Type B pancreatic cell (in vitro differentiated cells): ENCODE data around the gene HMOX2. TPM values are rescaled to one million over a fixed set of nuclear protein-coding genes. Genes with fewer than 3 reads are reported as not detected.

Source experiments
- DNase-seq: peaks from one replicate; pipeline ENCODE4 v3.0.0; 2021; ENCODE audit warnings: mixed read lengths; ENCODE audit not compliant: unreplicated experiment; ENCODE audit errors: extremely low spot score
- H3K27ac Mint-ChIP-seq: 2 replicates; pipeline ENCODE4 v1.8.0; 2021; ENCODE audit warnings: mild to moderate bottlenecking, mixed read lengths
- H3K27me3 Mint-ChIP-seq: 2 replicates; pipeline ENCODE4 v1.8.0; 2021; ENCODE audit warnings: mixed read lengths
- H3K36me3 Mint-ChIP-seq: 2 replicates; pipeline ENCODE4 v1.8.0; 2021; ENCODE audit warnings: mixed read lengths
- H3K4me1 Mint-ChIP-seq: one replicate; pipeline ENCODE4 v1.8.0; 2021; ENCODE audit warnings: mixed read lengths; ENCODE audit not compliant: unreplicated experiment
- H3K4me3 Mint-ChIP-seq: 2 replicates; pipeline ENCODE4 v1.8.0; 2021; ENCODE audit warnings: mild to moderate bottlenecking, mixed read lengths
- H3K9me3 Mint-ChIP-seq: 2 replicates; pipeline ENCODE4 v1.8.0; 2021; ENCODE audit warnings: mixed read lengths
- total RNA-seq: library from RNA; stranded (reverse); gene quantifications from 2 replicates; pipeline ENCODE4 v1.2.1, GENCODE V29; 2021; ENCODE audit warnings: low replicate concordance
- TF ChIP-seq, protein P1 (sequence below): fragments of 200-600 bp; sonication (generic); conservative IDR thresholded peaks from 2 replicates; pipeline ENCODE4 v1.5.0; 2021; ENCODE audit warnings: antibody characterized with exemption, mild to moderate bottlenecking

Gene HMOX2
- total RNA-seq, 1 donor from 2014 or later, result 46.2 TPM

DNA sequence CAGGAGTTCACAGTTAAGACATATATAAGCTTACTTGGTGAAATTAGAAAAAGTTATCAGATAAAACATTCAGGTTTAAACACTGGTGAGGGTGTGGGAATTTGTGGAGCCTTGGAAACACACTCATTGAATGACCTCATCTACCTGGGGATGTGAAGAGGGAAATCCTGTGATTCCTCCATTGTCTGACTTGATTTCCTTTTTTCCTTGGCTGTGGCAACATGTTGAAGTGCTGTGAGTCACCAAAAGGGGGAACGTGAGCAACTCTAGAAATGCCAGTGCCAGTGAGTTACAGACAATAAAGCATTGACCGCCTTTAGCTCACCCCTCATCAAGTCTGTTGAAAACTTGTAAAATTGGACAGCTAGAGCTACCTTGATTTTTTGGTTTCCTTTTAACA, 1.8 kb downstream of the HMOX2 start:
- Mint-ChIP-seq H3K36me3 (peaks cover 9% of the 10 kb centered on the region), H3K9me3 (peaks cover 3% of the 10 kb centered on the region), H3K4me3 (peak overlapping the region; percentile 84), H3K27ac (peak overlapping the region; percentile 25), H3K27me3 (no peaks in the 10 kb centered on the region), H3K4me1 (peaks cover 27% of the 10 kb centered on the region)
- TF ChIP-seq, protein P1, sequence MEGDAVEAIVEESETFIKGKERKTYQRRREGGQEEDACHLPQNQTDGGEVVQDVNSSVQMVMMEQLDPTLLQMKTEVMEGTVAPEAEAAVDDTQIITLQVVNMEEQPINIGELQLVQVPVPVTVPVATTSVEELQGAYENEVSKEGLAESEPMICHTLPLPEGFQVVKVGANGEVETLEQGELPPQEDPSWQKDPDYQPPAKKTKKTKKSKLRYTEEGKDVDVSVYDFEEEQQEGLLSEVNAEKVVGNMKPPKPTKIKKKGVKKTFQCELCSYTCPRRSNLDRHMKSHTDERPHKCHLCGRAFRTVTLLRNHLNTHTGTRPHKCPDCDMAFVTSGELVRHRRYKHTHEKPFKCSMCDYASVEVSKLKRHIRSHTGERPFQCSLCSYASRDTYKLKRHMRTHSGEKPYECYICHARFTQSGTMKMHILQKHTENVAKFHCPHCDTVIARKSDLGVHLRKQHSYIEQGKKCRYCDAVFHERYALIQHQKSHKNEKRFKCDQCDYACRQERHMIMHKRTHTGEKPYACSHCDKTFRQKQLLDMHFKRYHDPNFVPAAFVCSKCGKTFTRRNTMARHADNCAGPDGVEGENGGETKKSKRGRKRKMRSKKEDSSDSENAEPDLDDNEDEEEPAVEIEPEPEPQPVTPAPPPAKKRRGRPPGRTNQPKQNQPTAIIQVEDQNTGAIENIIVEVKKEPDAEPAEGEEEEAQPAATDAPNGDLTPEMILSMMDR, result peak; percentile 55
- no peak for DNase-seq

DNA sequence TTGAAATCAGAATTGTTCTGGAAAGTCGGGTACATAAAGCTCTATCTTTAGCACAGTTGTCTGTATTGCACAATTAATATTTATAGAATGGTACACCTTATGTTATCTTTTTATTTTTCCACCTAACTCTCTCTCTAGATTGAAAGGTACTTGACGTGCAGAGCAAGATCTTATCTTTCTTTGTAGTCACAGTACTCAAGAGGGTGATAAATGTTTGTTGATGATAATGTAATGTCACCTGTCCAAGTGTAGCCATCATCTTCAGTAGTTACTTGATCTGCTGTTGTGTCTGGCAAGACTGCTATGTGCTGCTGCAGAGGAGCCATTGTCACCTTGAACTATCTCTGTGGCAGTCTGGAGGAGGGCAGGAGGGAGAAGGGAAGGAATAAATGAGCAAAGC, 5.3 kb downstream of the HMOX2 start:
- Mint-ChIP-seq H3K27me3 (no peaks in the 10 kb centered on the region), H3K9me3 (no peaks in the 10 kb centered on the region), H3K27ac (peak overlapping the region; percentile 3), H3K4me1 (peaks cover 14% of the 10 kb centered on the region), H3K4me3 (no peak overlapping the region), H3K36me3 (peaks cover 6% of the 10 kb centered on the region)
- no peak for DNase-seq
- TF ChIP-seq, protein P1, result no peak

DNA sequence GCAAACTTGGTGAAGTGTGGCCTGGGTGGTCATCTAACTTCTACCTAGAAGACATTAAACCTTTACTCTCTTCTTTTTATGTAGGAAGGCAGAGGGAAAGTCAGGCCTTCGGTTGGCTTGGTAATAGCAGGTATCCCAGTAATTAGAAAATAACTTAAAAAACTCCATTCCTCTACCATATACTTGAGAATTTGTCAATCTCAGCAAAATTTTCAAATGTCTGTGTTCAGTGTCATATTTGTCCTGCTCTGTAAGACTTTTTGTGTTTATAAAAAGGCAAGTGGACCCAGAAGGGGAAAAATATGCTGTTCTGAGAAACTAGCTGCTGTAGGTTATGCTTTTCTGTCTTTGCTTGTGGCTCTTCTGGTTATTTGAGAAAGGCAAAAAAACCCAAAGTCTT, 5.8 kb downstream of the HMOX2 start:
- TF ChIP-seq, protein P1, result no peak

DNA sequence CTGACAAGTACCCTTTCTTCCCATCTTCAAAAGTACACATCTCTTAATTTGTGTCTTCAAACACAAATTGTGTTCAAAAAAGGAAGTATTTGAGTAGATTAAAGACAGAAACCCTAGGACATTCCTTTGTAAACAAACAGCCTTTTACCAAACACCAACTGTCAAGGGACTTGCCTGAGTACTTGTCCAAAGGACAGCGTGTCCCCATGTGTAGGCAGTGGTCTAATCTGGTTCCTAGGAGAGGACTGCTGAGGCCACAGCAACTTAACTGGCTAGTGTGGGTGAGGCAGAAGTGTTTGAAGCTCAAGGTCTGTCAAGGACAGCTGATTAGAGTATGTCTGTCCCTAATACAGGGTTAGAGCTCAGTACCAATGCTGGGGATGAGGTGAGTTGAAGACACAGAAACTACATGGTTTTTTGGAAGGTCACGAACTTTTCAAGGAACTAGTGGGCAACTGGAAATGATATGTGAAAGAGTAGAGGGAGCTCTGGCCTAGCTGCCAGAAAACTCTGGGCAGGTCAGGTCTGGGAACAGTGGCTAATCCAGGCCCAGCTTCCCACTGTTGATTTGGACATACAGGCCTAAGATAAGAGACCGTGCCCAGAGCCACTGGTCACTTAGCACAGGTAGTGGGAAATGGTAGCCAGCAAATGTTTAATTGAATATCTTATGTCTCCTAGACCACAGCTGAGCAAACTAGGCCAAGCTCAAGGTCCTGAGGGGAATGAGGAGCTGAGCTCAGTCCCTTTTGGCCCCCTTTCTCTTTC, 10.1 kb downstream of the HMOX2 start:
- Mint-ChIP-seq H3K9me3 (no peaks in the 10 kb centered on the region), H3K27ac (no peak overlapping the region), H3K27me3 (no peaks in the 10 kb centered on the region), H3K4me1 (peaks cover 4% of the 10 kb centered on the region), H3K36me3 (peaks cover 6% of the 10 kb centered on the region), H3K4me3 (no peak overlapping the region)
- TF ChIP-seq, protein P1, result no peak
- no peak for DNase-seq

More for the DNA sequence above, 5.8 kb downstream of the HMOX2 start:
- Mint-ChIP-seq H3K4me1 (peaks cover 12% of the 10 kb centered on the region), H3K36me3 (peaks cover 6% of the 10 kb centered on the region), H3K4me3 (no peak overlapping the region), H3K27ac (peak overlapping the region; percentile 44), H3K9me3 (no peaks in the 10 kb centered on the region), H3K27me3 (no peaks in the 10 kb centered on the region)
- DNase-seq, result no peak

DNA sequence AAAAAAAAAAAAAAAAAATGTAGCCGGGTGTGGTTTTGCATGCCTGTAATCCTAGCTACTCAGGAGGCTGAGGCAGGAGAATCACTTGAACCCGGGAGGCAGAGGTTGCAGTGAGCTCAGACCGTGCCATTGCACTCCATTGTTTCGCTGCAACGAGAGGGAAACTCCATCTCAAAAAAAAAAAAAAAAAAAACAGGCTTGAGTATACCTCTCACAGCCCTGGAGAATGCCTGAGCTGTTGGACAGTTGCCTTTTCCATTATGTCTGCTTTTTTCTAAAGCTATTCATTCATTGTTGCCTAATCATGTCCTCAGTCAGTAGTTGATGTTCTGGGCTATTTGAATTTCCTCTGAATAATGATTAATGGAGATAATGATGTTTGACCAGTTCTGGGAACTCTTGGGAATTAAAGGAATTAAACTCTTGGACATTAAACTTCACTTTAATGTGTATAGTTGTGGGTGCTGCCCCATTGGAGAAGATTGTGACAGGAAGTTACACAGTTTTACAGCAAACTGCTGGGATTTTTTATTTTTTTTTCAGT, 11.8 kb downstream of the HMOX2 start:
- H3K27ac Mint-ChIP-seq, result peak overlapping the region; percentile 6
- DNase-seq, result no peak
- no peaks in the 10 kb centered on the region for H3K4me1 Mint-ChIP-seq
- no peaks in the 10 kb centered on the region for H3K27me3 Mint-ChIP-seq
- TF ChIP-seq, protein P1, result no peak
- H3K36me3 Mint-ChIP-seq, result no peaks in the 10 kb centered on the region
- no peaks in the 10 kb centered on the region for H3K9me3 Mint-ChIP-seq
- no peak overlapping the region for H3K4me3 Mint-ChIP-seq
